Neuronal stem cell (in vitro differentiated cells): ENCODE data around the gene LNX1.
A peak's percentile ranks its signal among the peaks of the same experiment; 100 is the strongest.

Experiments used
- DNase-seq: peaks from one replicate; pipeline ENCODE4 v3.0.0-alpha.2; 2013; ENCODE audit warnings: low spot score
- H2AFZ ChIP-seq: one replicate; pipeline ENCODE4 v1.6.1; 2013; ENCODE audit warnings: mild to moderate bottlenecking, low read length, inconsistent platforms
- H2AK5ac ChIP-seq: 2 replicates; pipeline ENCODE4 v1.6.1; 2013; ENCODE audit warnings: low read depth, mild to moderate bottlenecking, inconsistent platforms, low read length, moderate library complexity, mixed read lengths
- H2BK120ac ChIP-seq: 2 replicates; pipeline ENCODE4 v1.6.1; 2013; ENCODE audit warnings: low read depth, mild to moderate bottlenecking, inconsistent platforms, low read length, moderate library complexity, mixed read lengths
- H2BK12ac ChIP-seq: one replicate; pipeline ENCODE4 v1.6.1; 2013; ENCODE audit warnings: low read length, inconsistent platforms
- H2BK15ac ChIP-seq: 2 replicates; pipeline ENCODE4 v1.6.1; 2013; ENCODE audit warnings: mild to moderate bottlenecking, low read length, inconsistent platforms, mixed read lengths
- H2BK5ac ChIP-seq: one replicate; pipeline ENCODE4 v1.6.1; 2013; ENCODE audit warnings: inconsistent platforms, mild to moderate bottlenecking, low read length, moderate library complexity
- H3K14ac ChIP-seq: one replicate; pipeline ENCODE4 v1.6.1; 2013; ENCODE audit warnings: low read length, inconsistent platforms
- H3K18ac ChIP-seq: 2 replicates; pipeline ENCODE4 v1.6.1; 2013; ENCODE audit warnings: low read length, inconsistent platforms
- H3K23ac ChIP-seq: 2 replicates; pipeline ENCODE4 v1.6.1; 2013; ENCODE audit warnings: low read depth, mild to moderate bottlenecking, mixed read lengths, low read length, inconsistent platforms; ENCODE audit not compliant: poor library complexity
- H3K27ac ChIP-seq: replicated peaks from 3 replicates; pipeline ENCODE4 v1.5.1; 2013; ENCODE audit warnings: low read length, inconsistent platforms
- H3K27me3 ChIP-seq, 3 experiments: 2 replicates each; pipeline ENCODE4 v1.6.1; 2013; ENCODE audit warnings: low read length in 3 of 3, mild to moderate bottlenecking in 2 of 3, inconsistent platforms in 1 of 3, low read depth in 1 of 3, mixed read lengths in 1 of 3, moderate library complexity in 1 of 3; ENCODE audit not compliant: control insufficient read depth in 3 of 3, insufficient read depth in 3 of 3
- H3K36me3 ChIP-seq, 2 donors: replicated peaks in 1 of 2; 2 replicates each; pipeline ENCODE4 v1.6.1; 2013; ENCODE audit warnings: low read length in 2 of 2; ENCODE audit not compliant: control insufficient read depth in 2 of 2, insufficient read depth in 2 of 2
- H3K4ac ChIP-seq: 2 replicates; pipeline ENCODE4 v1.6.1; 2013; ENCODE audit warnings: inconsistent platforms, mild to moderate bottlenecking, low read length, moderate library complexity
- H3K4me1 ChIP-seq, 2 donors: 1 replicate in 1 of 2; 2 replicates in 1 of 2; pipeline ENCODE4 v1.6.1; 2013; ENCODE audit warnings: low read length in 2 of 2, low read depth in 1 of 2; ENCODE audit not compliant: control insufficient read depth in 2 of 2, insufficient read depth in 1 of 2
- H3K4me2 ChIP-seq: one replicate; pipeline ENCODE4 v1.6.1; 2013; ENCODE audit warnings: mild to moderate bottlenecking, low read length, inconsistent platforms; ENCODE audit not compliant: insufficient read depth, poor library complexity, severe bottlenecking
- H3K4me3 ChIP-seq, 2 donors: 2 replicates each; pipeline ENCODE4 v1.5.1; 2013; ENCODE audit warnings: low read length in 2 of 2, mild to moderate bottlenecking in 2 of 2, inconsistent platforms in 1 of 2, moderate library complexity in 1 of 2
- H3K79me1 ChIP-seq: one replicate; pipeline ENCODE4 v1.6.1; 2013; ENCODE audit warnings: low read depth, mild to moderate bottlenecking, inconsistent platforms, low read length, moderate library complexity
- H3K9ac ChIP-seq: one replicate; pipeline ENCODE4 v1.6.1; 2013; ENCODE audit warnings: mild to moderate bottlenecking, low read depth, low read length, inconsistent platforms; ENCODE audit not compliant: poor library complexity
- H3K9me3 ChIP-seq, 2 donors: replicated peaks in 1 of 2; 2 replicates each; pipeline versions ENCODE3 to v1.6.1; 2013; ENCODE audit warnings: low read length in 2 of 2, mild to moderate bottlenecking in 2 of 2, inconsistent platforms in 1 of 2, low read depth in 1 of 2, mixed read lengths in 1 of 2, moderate library complexity in 1 of 2; ENCODE audit not compliant: control insufficient read depth in 2 of 2, insufficient read depth in 1 of 2
- H4K8ac ChIP-seq: one replicate; pipeline ENCODE4 v1.6.1; 2013; ENCODE audit warnings: low read depth, mild to moderate bottlenecking, inconsistent platforms, low read length, moderate library complexity
- H4K91ac ChIP-seq: one replicate; pipeline ENCODE4 v1.6.1; 2013; ENCODE audit warnings: low read length, low read depth, mild to moderate bottlenecking, inconsistent platforms; ENCODE audit not compliant: poor library complexity
- WGBS, 2 donors: extraction: QIAGEN DNeasy Blood & Tissue Kit; methylation state at CpG; one replicate each; pipeline ENCODE4 v1.1.7; 2013; ENCODE audit warnings: missing lambda C conversion rate in 2 of 2, mixed read lengths in 1 of 2; ENCODE audit not compliant: insufficient read length in 2 of 2, insufficient replicate concordance in 1 of 2; ENCODE audit errors: extremely low coverage in 2 of 2; 5-methylcytosine and 5-hydroxymethylcytosine counted together

The LNX1 gene

GRCh38 chr4:53593765-53594164 is 2.5 kb upstream of the LNX1 start:
- Histone ChIP-seq H2AK5ac (no peak overlapping the region), H2BK5ac (no peak overlapping the region), H3K18ac (no peak overlapping the region), H2AFZ (no peak overlapping the region), H4K91ac (no peak overlapping the region), H4K8ac (no peak overlapping the region), H2BK15ac (no peak overlapping the region), H3K4me3 (no peak overlapping the region), H3K79me1 (no peaks in the 10 kb centered on the region), H3K27me3 (no peaks in the 10 kb centered on the region), H3K27ac (no peak overlapping the region), H3K4ac (no peak overlapping the region), H3K36me3 (no peaks in the 10 kb centered on the region), H3K14ac (no peak overlapping the region), H3K4me2 (no peak overlapping the region), H3K4me1 (peaks cover 0 to 10% of the 10 kb centered on the region in 2 donors), H2BK120ac (no peak overlapping the region), H3K9me3 (no peaks in the 10 kb centered on the region), H3K9ac (no peak overlapping the region), H3K23ac (no peak overlapping the region), H2BK12ac (no peak overlapping the region)
- no CpG with 5 or more reads among the region's 2 CpGs for WGBS, 2 donors
- no peak for DNase-seq

- peak overlapping the region in 1 of 2 donors; percentile 64 for H3K4me3 ChIP-seq
- H2BK15ac ChIP-seq, result no peak overlapping the region
- H3K18ac ChIP-seq, result no peak overlapping the region
- H2AFZ ChIP-seq, result peak overlapping the region; percentile 68
- H3K27ac ChIP-seq, result no peak overlapping the region
- no peak overlapping the region for H4K8ac ChIP-seq
- H2BK5ac ChIP-seq, result no peak overlapping the region
- H3K4ac ChIP-seq, result no peak overlapping the region
- no peak overlapping the region for H2AK5ac ChIP-seq
- H3K23ac ChIP-seq, result no peak overlapping the region
- no peak for DNase-seq
- no peaks in the 10 kb centered on the region for H3K36me3 ChIP-seq
- H2BK12ac ChIP-seq, result no peak overlapping the region
- WGBS, 2 donors, result no CpG with 5 or more reads among the region's 20 CpGs
- H3K4me2 ChIP-seq, result peak overlapping the region; percentile 34
- H3K9ac ChIP-seq, result peak overlapping the region; percentile 50
- H3K14ac ChIP-seq, result no peak overlapping the region
- H2BK120ac ChIP-seq, result no peak overlapping the region
- H3K4me1 ChIP-seq, result peaks cover 0 to 10% of the 10 kb centered on the region in 2 donors
- no peaks in the 10 kb centered on the region for H3K9me3 ChIP-seq
- no peak overlapping the region for H4K91ac ChIP-seq
- no peaks in the 10 kb centered on the region for H3K79me1 ChIP-seq
- no peaks in the 10 kb centered on the region for H3K27me3 ChIP-seq
These were observed 1.6 kb upstream of the LNX1 start for GRCh38 chr4:53592686-53593501.

DNA sequence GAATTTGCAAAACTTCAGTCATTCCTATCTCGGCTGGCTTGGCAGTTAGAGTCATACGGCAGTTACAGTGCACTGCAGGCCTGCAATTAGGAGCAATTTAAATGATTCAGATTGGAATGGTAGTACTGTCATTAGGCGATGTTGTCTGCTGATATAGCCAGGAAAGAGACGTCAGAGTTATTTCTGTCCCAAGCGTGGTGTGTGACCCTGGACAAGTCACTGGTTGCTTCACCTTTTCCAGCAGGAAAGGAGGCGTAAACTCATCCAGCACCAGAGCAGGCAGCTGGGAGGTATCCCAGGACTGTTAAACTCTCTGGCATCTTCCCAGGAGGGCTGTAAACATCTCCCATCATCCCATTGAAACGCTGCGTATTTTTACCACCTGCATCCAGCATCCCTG is 836 bp upstream of the LNX1 start:
- Histone ChIP-seq H2BK12ac (no peak overlapping the region), H3K4me2 (no peak overlapping the region), H2BK120ac (no peak overlapping the region), H2BK5ac (no peak overlapping the region), H3K18ac (no peak overlapping the region), H3K23ac (no peak overlapping the region), H2BK15ac (no peak overlapping the region), H3K14ac (no peak overlapping the region), H3K36me3 (no peaks in the 10 kb centered on the region), H2AK5ac (no peak overlapping the region), H3K9me3 (no peaks in the 10 kb centered on the region), H3K27me3 (no peaks in the 10 kb centered on the region), H3K27ac (no peak overlapping the region), H2AFZ (peak overlapping the region; percentile 68), H3K4me3 (no peak overlapping the region), H3K79me1 (no peaks in the 10 kb centered on the region), H4K8ac (no peak overlapping the region), H3K4ac (no peak overlapping the region), H4K91ac (no peak overlapping the region), H3K4me1 (peaks cover 0 to 10% of the 10 kb centered on the region in 2 donors), H3K9ac (no peak overlapping the region)
- DNase-seq, result no peak
- no CpG with 5 or more reads among the region's 8 CpGs for WGBS, 2 donors

- no peak overlapping the region for H2BK120ac ChIP-seq
- no peak for DNase-seq
- no peak overlapping the region for H3K4me3 ChIP-seq
- no peak overlapping the region for H3K18ac ChIP-seq
- H3K23ac ChIP-seq, result no peak overlapping the region
- H4K91ac ChIP-seq, result no peak overlapping the region
- no peak overlapping the region for H3K27ac ChIP-seq
- no peak overlapping the region for H2BK5ac ChIP-seq
- no peak overlapping the region for H3K9ac ChIP-seq
- no CpG with 5 or more reads among the region's 2 CpGs for WGBS, 2 donors
- H3K4ac ChIP-seq, result no peak overlapping the region
- no peaks in the 10 kb centered on the region for H3K27me3 ChIP-seq
- H2AFZ ChIP-seq, result no peak overlapping the region
- H3K9me3 ChIP-seq, result no peaks in the 10 kb centered on the region
- no peak overlapping the region for H3K4me2 ChIP-seq
- H3K79me1 ChIP-seq, result no peaks in the 10 kb centered on the region
- peaks cover 0 to 10% of the 10 kb centered on the region in 2 donors for H3K4me1 ChIP-seq
- H4K8ac ChIP-seq, result no peak overlapping the region
- H3K14ac ChIP-seq, result no peak overlapping the region
- no peaks in the 10 kb centered on the region for H3K36me3 ChIP-seq
- H2AK5ac ChIP-seq, result no peak overlapping the region
- no peak overlapping the region for H2BK15ac ChIP-seq
- no peak overlapping the region for H2BK12ac ChIP-seq
These were observed 1.1 kb downstream of the LNX1 start for GRCh38 chr4:53590187-53590586.
